Tongue (tissue), 2 donors: Measurements from ENCODE around the gene NTN1. TPM values are rescaled to one million over a fixed set of nuclear protein-coding genes. Genes with fewer than 3 reads are reported as not detected.

Source experiments
- DNase-seq: peaks from one replicate; pipeline ENCODE4 v3.0.0-alpha.2; 2015
- total RNA-seq: library from RNA; depleted of rRNA; stranded (reverse); fragments of >200 nt; gene quantifications from one replicate; pipeline ENCODE4 v1.2.3, GENCODE V29; 2014

Gene NTN1
- total RNA-seq, 1 donor from 2014 or later, result 32.8 TPM

GRCh38 chr17:9006175-9006767 lies 15.0 kb upstream of the NTN1 start:
- DNase-seq, result peak; percentile 22

DNA sequence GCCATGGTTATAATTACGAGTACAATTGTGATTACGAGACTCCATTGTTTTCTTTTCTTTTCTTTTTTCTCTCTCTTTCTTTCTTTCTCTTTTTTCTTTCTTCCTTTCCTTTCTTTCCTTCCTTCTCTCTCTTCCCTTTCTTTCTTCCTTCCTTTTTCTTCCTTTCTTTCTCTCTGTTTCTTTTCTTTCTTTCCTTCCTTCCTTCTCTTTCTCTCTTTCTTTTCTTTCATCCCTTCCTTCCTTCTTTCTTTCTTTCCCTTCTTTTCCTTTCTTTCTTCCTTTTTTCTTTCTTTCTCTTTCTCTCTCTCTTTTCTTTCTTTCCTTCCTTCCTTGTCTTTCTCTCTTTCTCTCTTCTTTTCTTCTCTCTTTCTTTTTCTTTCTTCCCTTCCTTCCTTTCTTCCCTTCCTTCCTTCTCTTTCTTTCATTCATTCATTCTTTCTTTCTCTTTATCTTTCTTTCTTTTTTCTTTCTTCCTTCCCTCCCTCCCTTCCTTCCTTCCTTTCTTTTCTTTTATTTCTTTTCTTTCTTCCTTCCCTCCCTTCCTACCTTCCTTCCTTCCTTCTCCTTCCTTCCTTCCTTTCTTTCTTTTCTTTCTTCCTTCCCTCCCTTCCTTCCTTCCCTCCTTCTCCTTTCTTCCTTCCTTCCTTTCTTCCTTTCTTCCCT lies 14.1 kb upstream of the NTN1 start:
- no peak for DNase-seq

GRCh38 chr17:9009096-9009495 lies 12.2 kb upstream of the NTN1 start:
- no peak for DNase-seq

DNA sequence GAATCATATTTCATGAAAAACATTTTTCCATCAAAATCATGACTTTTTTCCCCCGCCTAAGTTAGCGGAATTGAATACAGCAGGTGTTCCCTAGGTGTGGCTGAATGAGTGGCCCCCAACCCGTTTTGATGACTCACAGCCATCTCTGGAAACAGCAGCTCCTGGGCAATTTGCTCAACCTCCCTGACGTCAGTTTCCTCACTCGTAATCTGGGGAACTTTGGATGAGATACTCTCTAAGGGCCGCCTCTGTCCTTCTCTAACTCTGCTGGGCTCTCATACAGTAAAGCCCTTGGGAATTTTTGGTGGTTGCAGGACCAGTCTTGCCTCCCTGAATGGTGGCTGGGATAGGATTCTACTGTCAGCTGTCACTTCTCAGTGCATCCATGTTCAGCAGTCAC lies 11.6 kb upstream of the NTN1 start:
- no peak for DNase-seq

- no peak for DNase-seq
These were observed 10.3 kb upstream of the NTN1 start for GRCh38 chr17:9011001-9011400.

- DNase-seq, result no peak
These were observed 4.3 kb upstream of the NTN1 start for GRCh38 chr17:9016941-9017552.

DNA sequence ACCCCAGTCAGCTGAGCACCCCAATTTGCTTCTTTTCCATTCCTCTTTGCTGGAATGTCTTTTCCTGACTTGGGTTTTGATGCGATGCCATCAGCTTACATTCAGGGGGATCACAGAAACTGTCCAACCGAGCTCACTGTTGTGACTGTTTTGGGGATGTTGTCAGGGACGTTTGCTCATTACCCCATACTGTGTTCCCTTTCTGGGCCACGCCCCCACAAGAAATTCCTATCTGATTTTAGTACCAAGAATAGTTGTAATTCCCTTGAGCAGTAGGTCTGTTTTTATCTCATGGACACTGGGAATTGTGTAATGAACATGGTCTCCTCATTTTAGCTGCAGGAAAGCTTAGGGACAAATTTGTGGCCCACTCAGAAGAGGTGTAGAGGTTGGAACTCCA lies 2.6 kb upstream of the NTN1 start:
- no peak for DNase-seq

GRCh38 chr17:9020096-9020823 lies 1.1 kb upstream of the NTN1 start:
- no peak for DNase-seq

GRCh38 chr17:9020824-9021157 lies 519 bp upstream of the NTN1 start:
- DNase-seq, result no peak

- DNase-seq, result peak; percentile 56
These were observed 772 bp downstream of the NTN1 start for GRCh38 chr17:9021992-9022572.

DNA sequence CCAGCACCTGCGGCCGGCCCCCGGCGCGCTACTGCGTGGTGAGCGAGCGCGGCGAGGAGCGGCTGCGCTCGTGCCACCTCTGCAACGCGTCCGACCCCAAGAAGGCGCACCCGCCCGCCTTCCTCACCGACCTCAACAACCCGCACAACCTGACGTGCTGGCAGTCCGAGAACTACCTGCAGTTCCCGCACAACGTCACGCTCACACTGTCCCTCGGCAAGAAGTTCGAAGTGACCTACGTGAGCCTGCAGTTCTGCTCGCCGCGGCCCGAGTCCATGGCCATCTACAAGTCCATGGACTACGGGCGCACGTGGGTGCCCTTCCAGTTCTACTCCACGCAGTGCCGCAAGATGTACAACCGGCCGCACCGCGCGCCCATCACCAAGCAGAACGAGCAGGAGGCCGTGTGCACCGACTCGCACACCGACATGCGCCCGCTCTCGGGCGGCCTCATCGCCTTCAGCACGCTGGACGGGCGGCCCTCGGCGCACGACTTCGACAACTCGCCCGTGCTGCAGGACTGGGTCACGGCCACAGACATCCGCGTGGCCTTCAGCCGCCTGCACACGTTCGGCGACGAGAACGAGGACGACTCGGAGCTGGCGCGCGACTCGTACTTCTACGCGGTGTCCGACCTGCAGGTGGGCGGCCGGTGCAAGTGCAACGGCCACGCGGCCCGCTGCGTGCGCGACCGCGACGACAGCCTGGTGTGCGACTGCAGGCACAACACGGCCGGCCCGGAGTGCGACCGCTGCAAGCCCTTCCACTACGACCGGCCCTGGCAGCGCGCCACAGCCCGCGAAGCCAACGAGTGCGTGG lies 1.5 kb downstream of the NTN1 start:
- peak; percentile 41 for DNase-seq

- DNase-seq, result no peak
These were observed 2.3 kb downstream of the NTN1 start for GRCh38 chr17:9023392-9024218.

GRCh38 chr17:9024497-9024896 lies 3.2 kb downstream of the NTN1 start:
- DNase-seq, result no peak

GRCh38 chr17:9026741-9027140 lies 5.4 kb downstream of the NTN1 start:
- no peak for DNase-seq

DNA sequence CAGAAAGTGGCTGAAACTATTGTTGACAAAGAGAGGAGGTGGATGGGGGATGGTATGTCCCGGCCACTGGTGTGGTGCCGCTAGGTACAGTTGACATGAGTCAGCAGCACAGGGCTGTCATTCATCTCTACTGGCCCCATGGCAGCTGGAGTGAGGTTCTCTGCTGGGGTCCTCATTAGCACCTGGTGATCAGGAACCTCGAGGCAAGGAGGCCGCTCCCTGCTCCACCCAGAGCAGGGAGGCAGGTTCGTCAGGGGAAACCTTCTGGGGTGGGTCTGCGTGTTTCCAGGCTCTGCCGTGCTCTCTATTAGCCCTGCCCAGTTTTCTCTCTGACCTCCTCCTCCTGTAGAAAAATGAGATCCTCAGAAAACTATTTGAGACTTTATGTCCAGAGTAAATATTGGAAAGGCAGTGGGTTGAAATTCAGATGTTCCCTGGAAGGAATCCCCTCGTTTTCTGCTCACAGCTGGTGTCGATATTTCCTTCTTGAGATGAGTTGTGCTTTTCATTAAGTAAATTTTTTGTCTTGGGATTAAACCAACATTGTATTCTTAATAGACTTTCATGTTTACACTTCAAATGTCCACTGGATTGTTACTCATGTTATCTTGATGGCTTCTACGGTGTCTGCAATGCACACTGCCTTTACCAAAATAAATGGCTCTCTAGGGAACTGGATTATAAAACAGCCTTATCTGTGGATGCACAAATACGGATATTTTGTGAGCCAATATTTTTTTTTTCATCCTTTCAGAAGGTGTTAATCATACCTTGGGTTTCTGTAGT lies 7.1 kb downstream of the NTN1 start:
- peak; percentile 54 for DNase-seq

- DNase-seq, result no peak
These were observed 7.8 kb downstream of the NTN1 start for GRCh38 chr17:9028988-9029570.

GRCh38 chr17:9032151-9032550 lies 10.8 kb downstream of the NTN1 start:
- DNase-seq, result no peak

GRCh38 chr17:9032583-9032982 lies 11.3 kb downstream of the NTN1 start:
- DNase-seq, result no peak

DNA sequence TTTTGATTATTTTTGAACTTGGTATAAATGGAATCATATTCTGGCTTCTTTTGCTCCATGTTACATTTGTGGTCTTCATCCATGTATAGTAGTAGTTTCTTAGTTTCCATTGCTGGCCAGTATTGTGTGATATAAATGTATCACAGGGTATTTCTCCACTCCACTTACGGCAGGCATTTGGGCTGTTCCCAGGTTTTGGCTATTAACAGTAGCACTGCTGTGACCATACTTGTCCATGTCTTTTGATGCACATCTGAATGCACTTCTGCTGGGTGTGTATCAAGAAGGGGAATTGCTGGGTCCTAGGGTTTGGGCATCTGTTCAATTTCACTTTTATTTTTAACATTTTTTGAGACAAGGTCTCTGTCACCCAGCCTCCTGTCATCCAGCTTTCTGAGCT lies 13.9 kb downstream of the NTN1 start:
- no peak for DNase-seq

- DNase-seq, result no peak
These were observed 15.0 kb downstream of the NTN1 start for GRCh38 chr17:9036336-9036735.
